Measurements from ENCODE around the gene GAST.

GRCh38 chr17:41748275-41748674, 36.1 kb downstream of the GAST start:
- TF ChIP-seq CTCF (IDR thresholded peaks at IDR 0.05 in 2 of 3, conservative IDR thresholded peaks at IDR 0.05 in 1 of 3; ENCODE audit: borderline replicate concordance in 1 of 3, insufficient read depth in 1 of 3, low read depth in 2 of 3, low read length in 2 of 3) (no peak), POLR2A (IDR thresholded peaks at IDR 0.05; ENCODE audit: borderline replicate concordance, extremely low read depth, insufficient read depth, insufficient read length) (no peak), EZH2 (IDR thresholded peaks at IDR 0.05) (no peak), POLR2AphosphoS5 (IDR thresholded peaks at IDR 0.05; ENCODE audit: low read depth, low read length) (no peak), ZNF274 (IDR thresholded peaks at IDR 0.05; ENCODE audit: low read depth, low read length) (no peak), YY1 (IDR thresholded peaks at IDR 0.05; ENCODE audit: extremely low read depth, insufficient replicate concordance, low read depth, low read length) (no peak), SIN3A (IDR thresholded peaks at IDR 0.05; ENCODE audit: low read depth) (no peak), EZH2phosphoT487 (IDR thresholded peaks at IDR 0.05; ENCODE audit: borderline replicate concordance) (no peak), SP1 (IDR thresholded peaks at IDR 0.05; ENCODE audit: low read depth) (no peak)
- TF ChIP-seq, protein P1, sequence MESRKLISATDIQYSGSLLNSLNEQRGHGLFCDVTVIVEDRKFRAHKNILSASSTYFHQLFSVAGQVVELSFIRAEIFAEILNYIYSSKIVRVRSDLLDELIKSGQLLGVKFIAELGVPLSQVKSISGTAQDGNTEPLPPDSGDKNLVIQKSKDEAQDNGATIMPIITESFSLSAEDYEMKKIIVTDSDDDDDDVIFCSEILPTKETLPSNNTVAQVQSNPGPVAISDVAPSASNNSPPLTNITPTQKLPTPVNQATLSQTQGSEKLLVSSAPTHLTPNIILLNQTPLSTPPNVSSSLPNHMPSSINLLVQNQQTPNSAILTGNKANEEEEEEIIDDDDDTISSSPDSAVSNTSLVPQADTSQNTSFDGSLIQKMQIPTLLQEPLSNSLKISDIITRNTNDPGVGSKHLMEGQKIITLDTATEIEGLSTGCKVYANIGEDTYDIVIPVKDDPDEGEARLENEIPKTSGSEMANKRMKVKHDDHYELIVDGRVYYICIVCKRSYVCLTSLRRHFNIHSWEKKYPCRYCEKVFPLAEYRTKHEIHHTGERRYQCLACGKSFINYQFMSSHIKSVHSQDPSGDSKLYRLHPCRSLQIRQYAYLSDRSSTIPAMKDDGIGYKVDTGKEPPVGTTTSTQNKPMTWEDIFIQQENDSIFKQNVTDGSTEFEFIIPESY (IDR thresholded peaks at IDR 0.05; ENCODE audit: extremely low read depth, insufficient replicate concordance, low read length) = no peak
- TF ChIP-seq, protein P2, sequence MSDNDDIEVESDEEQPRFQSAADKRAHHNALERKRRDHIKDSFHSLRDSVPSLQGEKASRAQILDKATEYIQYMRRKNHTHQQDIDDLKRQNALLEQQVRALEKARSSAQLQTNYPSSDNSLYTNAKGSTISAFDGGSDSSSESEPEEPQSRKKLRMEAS (IDR thresholded peaks at IDR 0.05) = no peak
- TF ChIP-seq, protein P3, sequence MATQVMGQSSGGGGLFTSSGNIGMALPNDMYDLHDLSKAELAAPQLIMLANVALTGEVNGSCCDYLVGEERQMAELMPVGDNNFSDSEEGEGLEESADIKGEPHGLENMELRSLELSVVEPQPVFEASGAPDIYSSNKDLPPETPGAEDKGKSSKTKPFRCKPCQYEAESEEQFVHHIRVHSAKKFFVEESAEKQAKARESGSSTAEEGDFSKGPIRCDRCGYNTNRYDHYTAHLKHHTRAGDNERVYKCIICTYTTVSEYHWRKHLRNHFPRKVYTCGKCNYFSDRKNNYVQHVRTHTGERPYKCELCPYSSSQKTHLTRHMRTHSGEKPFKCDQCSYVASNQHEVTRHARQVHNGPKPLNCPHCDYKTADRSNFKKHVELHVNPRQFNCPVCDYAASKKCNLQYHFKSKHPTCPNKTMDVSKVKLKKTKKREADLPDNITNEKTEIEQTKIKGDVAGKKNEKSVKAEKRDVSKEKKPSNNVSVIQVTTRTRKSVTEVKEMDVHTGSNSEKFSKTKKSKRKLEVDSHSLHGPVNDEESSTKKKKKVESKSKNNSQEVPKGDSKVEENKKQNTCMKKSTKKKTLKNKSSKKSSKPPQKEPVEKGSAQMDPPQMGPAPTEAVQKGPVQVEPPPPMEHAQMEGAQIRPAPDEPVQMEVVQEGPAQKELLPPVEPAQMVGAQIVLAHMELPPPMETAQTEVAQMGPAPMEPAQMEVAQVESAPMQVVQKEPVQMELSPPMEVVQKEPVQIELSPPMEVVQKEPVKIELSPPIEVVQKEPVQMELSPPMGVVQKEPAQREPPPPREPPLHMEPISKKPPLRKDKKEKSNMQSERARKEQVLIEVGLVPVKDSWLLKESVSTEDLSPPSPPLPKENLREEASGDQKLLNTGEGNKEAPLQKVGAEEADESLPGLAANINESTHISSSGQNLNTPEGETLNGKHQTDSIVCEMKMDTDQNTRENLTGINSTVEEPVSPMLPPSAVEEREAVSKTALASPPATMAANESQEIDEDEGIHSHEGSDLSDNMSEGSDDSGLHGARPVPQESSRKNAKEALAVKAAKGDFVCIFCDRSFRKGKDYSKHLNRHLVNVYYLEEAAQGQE (IDR thresholded peaks at IDR 0.05; ENCODE audit: low read depth) = no peak

Measured in HCT116 (cell line).